Fibroblast of lung (primary cell): Measurements from ENCODE around the gene MAST1. TPM values are rescaled to one million over a fixed set of nuclear protein-coding genes. Genes with fewer than 3 reads are reported as not detected.
"Not testable (repeated sequence)": the region's sequence is repeated elsewhere in the genome, so short reads cannot be mapped to it uniquely, and the experiment has no call there.

ENCODE experiments used
- DNase-seq, 2 donors: peaks; one replicate each; pipeline versions ENCODE4 v3.0.0 to v3.0.0-alpha.2; 2010; ENCODE audit warnings: low read depth in 2 of 2
- H2AFZ ChIP-seq: 2 replicates; pipeline ENCODE4 v1.5.1; 2012; ENCODE audit warnings: low read length, control low read depth, inconsistent platforms
- H3K27ac ChIP-seq: 2 replicates; pipeline ENCODE4 v1.5.1; 2011; ENCODE audit warnings: low read length, control low read depth; ENCODE audit not compliant: insufficient read depth
- H3K27me3 ChIP-seq: 2 replicates; pipeline ENCODE4 v1.5.1; 2011; ENCODE audit warnings: mild to moderate bottlenecking, low read length; ENCODE audit not compliant: control insufficient read depth, insufficient read depth
- H3K36me3 ChIP-seq: 2 replicates; pipeline ENCODE4 v1.5.1; 2011; ENCODE audit warnings: low read length; ENCODE audit not compliant: control insufficient read depth, insufficient read depth
- H3K4me1 ChIP-seq: 2 replicates; pipeline ENCODE4 v1.5.1; 2011; ENCODE audit warnings: low read length; ENCODE audit not compliant: control insufficient read depth, insufficient read depth; ENCODE audit errors: extremely low read depth
- H3K4me2 ChIP-seq: 2 replicates; pipeline ENCODE4 v1.5.1; 2011; ENCODE audit warnings: low read length, control low read depth; ENCODE audit not compliant: insufficient read depth; ENCODE audit errors: extremely low read depth
- H3K4me3 ChIP-seq, 4 experiments: fragments of 200-600 bp in 1 of 4; sonication (generic) in 1 of 4; replicated peaks in 1 of 4; 2 replicates each; pipeline ENCODE4 v1.5.1; 2011 to 2016; ENCODE audit warnings: low read length in 4 of 4, low read depth in 3 of 4, mild to moderate bottlenecking in 3 of 4, control low read depth in 2 of 4, inconsistent platforms in 1 of 4, mixed read lengths in 1 of 4; ENCODE audit not compliant: insufficient read depth in 1 of 4; ENCODE audit errors: control extremely low read depth in 1 of 4
- H3K79me2 ChIP-seq: 2 replicates; pipeline ENCODE4 v1.5.1; 2012; ENCODE audit warnings: mild to moderate bottlenecking, low read length, inconsistent platforms; ENCODE audit not compliant: control insufficient read depth, insufficient read depth
- H3K9ac ChIP-seq: 2 replicates; pipeline ENCODE4 v1.5.1; 2011; ENCODE audit warnings: mild to moderate bottlenecking, low read length, control low read depth; ENCODE audit not compliant: insufficient read depth
- H3K9me3 ChIP-seq: 2 replicates; pipeline ENCODE4 v1.5.1; 2012; ENCODE audit warnings: low read depth, low read length; ENCODE audit not compliant: control insufficient read depth, insufficient read depth
- H4K20me1 ChIP-seq: 2 replicates; pipeline ENCODE4 v1.5.1; 2011; ENCODE audit warnings: low read length; ENCODE audit not compliant: control insufficient read depth, insufficient read depth; ENCODE audit errors: extremely low read depth
- CTCF ChIP-seq, 2 donors: IDR thresholded peaks in 1 of 2; conservative IDR thresholded peaks in 1 of 2; 1 replicate in 1 of 2; 2 replicates in 1 of 2; pipeline ENCODE4 v1.5.1; 2011 to 2012; ENCODE audit warnings: low read length in 2 of 2, control low read depth in 1 of 2, inconsistent platforms in 1 of 2, low read depth in 1 of 2, mild to moderate bottlenecking in 1 of 2
- EZH2 ChIP-seq: IDR thresholded peaks from 2 replicates; pipeline ENCODE4 v1.5.1; 2012; ENCODE audit warnings: low read length, control low read depth, mild to moderate bottlenecking; ENCODE audit errors: missing control alignments
- polyA plus RNA-seq, 2 donors: library from polyadenylated mRNA; depleted of rRNA in 1 of 2; stranded (reverse) in 1 of 2; unstranded in 1 of 2; fragments of >200 nt; gene quantifications; 2 replicates each; pipeline ENCODE4 v1.2.1, GENCODE V29; 2011 to 2012; ENCODE audit warnings: missing spikeins in 1 of 2
- total RNA-seq: library from RNA; depleted of rRNA; stranded (reverse); fragments of >200 nt; gene quantifications from 2 replicates; pipeline ENCODE4 v1.2.1, GENCODE V29; 2014

MAST1 gene
- total and polyA plus RNA-seq, 2 donors (not counting 1 experiment from before 2014, with no cell fraction given), result 0.30 to 1.3 TPM

GRCh38 chr19:12912571-12912970 lies 74.3 kb downstream of the MAST1 start:
- Histone ChIP-seq H3K27me3 (no peaks in the 10 kb centered on the region), H3K4me2 (peak overlapping the region; percentile 27), H3K9me3 (no peaks in the 10 kb centered on the region), H3K9ac (no peak overlapping the region), H3K79me2 (no peaks in the 10 kb centered on the region), H3K36me3 (no peaks in the 10 kb centered on the region), H3K27ac (no peak overlapping the region), H4K20me1 (no peaks in the 10 kb centered on the region), H3K4me3 (no peak overlapping the region), H3K4me1 (peaks cover 5% of the 10 kb centered on the region), H2AFZ (no peak overlapping the region)
- TF ChIP-seq EZH2, result no peak
- TF ChIP-seq CTCF (conservative IDR thresholded peaks at IDR 0.05 in 1 of 2, IDR thresholded peaks at IDR 0.05 in 1 of 2; ENCODE audit: low read depth in 1 of 2, low read length in 2 of 2), result no peak
- no peak for DNase-seq

GRCh38 chr19:12913011-12913561 lies 74.8 kb downstream of the MAST1 start:
- H3K79me2 ChIP-seq, result no peaks in the 10 kb centered on the region
- no peaks in the 10 kb centered on the region for H3K36me3 ChIP-seq
- H3K27ac ChIP-seq, result no peak overlapping the region
- H2AFZ ChIP-seq, result peak overlapping the region; percentile 33
- no peak for TF ChIP-seq EZH2
- no peak for TF ChIP-seq CTCF (conservative IDR thresholded peaks at IDR 0.05 in 1 of 2, IDR thresholded peaks at IDR 0.05 in 1 of 2; ENCODE audit: low read depth in 1 of 2, low read length in 2 of 2)
- H3K4me1 ChIP-seq, result peaks cover 5% of the 10 kb centered on the region
- no peak overlapping the region for H3K4me3 ChIP-seq
- H3K4me2 ChIP-seq, result peak overlapping the region; percentile 27
- H3K27me3 ChIP-seq, result no peaks in the 10 kb centered on the region
- DNase-seq, result peak; percentile 59 to 80
- no peak overlapping the region for H3K9ac ChIP-seq
- H4K20me1 ChIP-seq, result no peaks in the 10 kb centered on the region
- H3K9me3 ChIP-seq, result no peaks in the 10 kb centered on the region

- Histone ChIP-seq H3K27ac (no peak overlapping the region), H2AFZ (peak overlapping the region; percentile 2), H4K20me1 (no peaks in the 10 kb centered on the region), H3K79me2 (no peaks in the 10 kb centered on the region), H3K4me3 (no peak overlapping the region), H3K36me3 (no peaks in the 10 kb centered on the region), H3K4me1 (peaks cover 8% of the 10 kb centered on the region), H3K4me2 (no peak overlapping the region), H3K9me3 (no peaks in the 10 kb centered on the region), H3K9ac (no peak overlapping the region), H3K27me3 (no peaks in the 10 kb centered on the region)
- TF ChIP-seq EZH2 (no peak), CTCF (conservative IDR thresholded peaks at IDR 0.05 in 1 of 2, IDR thresholded peaks at IDR 0.05 in 1 of 2; ENCODE audit: low read depth in 1 of 2, low read length in 2 of 2) (no peak)
- DNase-seq, result peak; percentile 37 to 43
Measured at GRCh38 chr19:12913851-12914690, 75.8 kb downstream of the MAST1 start.

- H3K4me3 ChIP-seq, H3K79me2 ChIP-seq, H3K27me3 ChIP-seq, H3K4me2 ChIP-seq, H3K4me1 ChIP-seq, H3K9me3 ChIP-seq, H2AFZ ChIP-seq, DNase-seq, H4K20me1 ChIP-seq, H3K27ac ChIP-seq, H3K9ac ChIP-seq, H3K36me3 ChIP-seq: not testable (repeated sequence)
Measured at GRCh38 chr19:12915860-12916259, 77.5 kb downstream of the MAST1 start.
